HepG2 (cell line): ENCODE measurements around the gene TBXA2R.

Experiments used
- CREB1 ChIP-seq, 2 experiments: fragments of 450-650 bp in 1 of 2; IDR thresholded peaks; 2 replicates each; pipeline ENCODE4 v1.6.1; 2016 to 2017; ENCODE audit warnings: control low read depth in 1 of 2, mild to moderate bottlenecking in 1 of 2, missing compliant biosample characterization in 1 of 2, missing genetic modification characterization in 1 of 2
- EHMT2 ChIP-seq: fragments of 200-600 bp; sonication (generic); IDR thresholded peaks from 2 replicates; pipeline ENCODE4 v1.7.0; 2017; ENCODE audit warnings: antibody characterized with exemption, low read depth, low read length, borderline replicate concordance
- JUND ChIP-seq: sonication (generic); formaldehyde crosslinking; IDR thresholded peaks from 2 replicates; pipeline ENCODE4 v1.8.0; 2022; ENCODE audit warnings: mild to moderate bottlenecking, missing genetic modification reagents
- POLR2AphosphoS5 ChIP-seq: IDR thresholded peaks from 2 replicates; pipeline ENCODE4 v1.6.1; 2012; ENCODE audit warnings: low read depth, low read length
- RBAK ChIP-seq: sonication (generic); formaldehyde crosslinking; IDR thresholded peaks from 2 replicates; pipeline ENCODE4 v1.5.1; 2020; ENCODE audit warnings: mild to moderate bottlenecking, missing genetic modification reagents
- SAFB2 ChIP-seq: sonication (generic); formaldehyde crosslinking; IDR thresholded peaks from 2 replicates; pipeline ENCODE4 v1.5.1; 2020; ENCODE audit warnings: missing genetic modification reagents, low read depth, mild to moderate bottlenecking, borderline replicate concordance
- SETDB1 ChIP-seq: sonication (generic); formaldehyde crosslinking; IDR thresholded peaks from 2 replicates; pipeline ENCODE4 v1.5.1; 2020; ENCODE audit warnings: missing genetic modification reagents, mild to moderate bottlenecking, borderline replicate concordance
- ZNF274 ChIP-seq: sonication (generic); formaldehyde crosslinking; IDR thresholded peaks from 2 replicates; pipeline ENCODE4 v1.5.1; 2020; ENCODE audit warnings: mild to moderate bottlenecking, missing genetic modification reagents
- ZNF557 ChIP-seq: sonication (generic); formaldehyde crosslinking; IDR thresholded peaks from 2 replicates; pipeline ENCODE4 v1.4.0; 2020; ENCODE audit warnings: missing genetic modification reagents
- TF ChIP-seq, protein P1 (sequence below), 2 experiments: fragments of 450-650 bp in 1 of 2; sonication (generic) in 1 of 2; formaldehyde crosslinking; IDR thresholded peaks; 2 replicates each; pipeline versions ENCODE4 v1.5.0 to v1.8.0; 2020 to 2022; ENCODE audit warnings: mild to moderate bottlenecking in 1 of 2, missing genetic modification reagents in 1 of 2
- TF ChIP-seq, protein P2 (sequence below): sonication (generic); formaldehyde crosslinking; IDR thresholded peaks from 2 replicates; pipeline ENCODE4 v1.5.0; 2020; ENCODE audit warnings: mild to moderate bottlenecking, missing genetic modification reagents, moderate library complexity
- TF ChIP-seq, protein P3 (sequence below): sonication (generic); formaldehyde crosslinking; IDR thresholded peaks from 2 replicates; pipeline ENCODE4 v1.8.0; 2022; ENCODE audit warnings: low read depth, missing genetic modification reagents
- TF ChIP-seq, protein P4 (sequence below): IDR thresholded peaks from 2 replicates; pipeline ENCODE4 v1.6.1; 2012; ENCODE audit warnings: low read length, improper control_type of control experiment
- TF ChIP-seq, protein P5 (sequence below): sonication (generic); formaldehyde crosslinking; IDR thresholded peaks from 2 replicates; pipeline ENCODE4 v1.5.0; 2020; ENCODE audit warnings: missing genetic modification reagents

DNA sequence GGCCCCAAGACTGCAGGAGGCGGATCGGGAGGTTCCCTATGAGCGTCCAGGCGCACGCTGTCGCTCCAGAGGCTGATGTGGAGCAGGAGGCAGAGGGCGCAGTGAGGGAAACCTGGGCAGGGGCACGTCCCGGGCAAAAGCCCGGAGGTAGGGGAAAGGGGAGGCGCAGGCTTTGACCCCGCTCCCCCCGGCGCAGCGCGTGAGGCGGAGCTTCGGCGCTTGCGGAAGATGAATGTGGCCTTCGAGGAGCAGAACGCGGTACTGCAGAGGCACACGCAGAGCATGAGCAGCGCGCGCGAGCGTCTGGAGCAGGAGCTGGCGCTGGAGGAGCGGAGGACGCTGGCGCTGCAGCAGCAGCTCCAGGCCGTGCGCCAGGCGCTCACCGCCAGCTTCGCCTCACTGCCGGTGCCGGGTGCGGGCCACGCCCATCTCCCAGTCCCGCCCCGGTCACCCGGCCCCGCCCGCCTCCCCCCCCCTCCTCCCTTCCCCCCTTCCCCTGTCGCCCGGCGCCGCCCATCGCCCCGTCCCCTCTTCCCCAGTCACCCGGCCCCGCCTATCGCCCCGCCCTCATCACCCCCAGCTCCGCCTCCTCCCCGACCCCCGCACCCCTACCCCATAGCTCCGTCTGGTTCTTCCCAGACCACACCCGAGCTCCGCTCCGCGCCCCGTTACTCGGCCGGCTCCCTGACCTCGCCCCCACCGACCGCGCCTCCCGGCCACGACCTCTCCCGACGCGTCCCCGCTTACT, 29.8 kb downstream of the TBXA2R start:
- TF ChIP-seq, protein P1, sequence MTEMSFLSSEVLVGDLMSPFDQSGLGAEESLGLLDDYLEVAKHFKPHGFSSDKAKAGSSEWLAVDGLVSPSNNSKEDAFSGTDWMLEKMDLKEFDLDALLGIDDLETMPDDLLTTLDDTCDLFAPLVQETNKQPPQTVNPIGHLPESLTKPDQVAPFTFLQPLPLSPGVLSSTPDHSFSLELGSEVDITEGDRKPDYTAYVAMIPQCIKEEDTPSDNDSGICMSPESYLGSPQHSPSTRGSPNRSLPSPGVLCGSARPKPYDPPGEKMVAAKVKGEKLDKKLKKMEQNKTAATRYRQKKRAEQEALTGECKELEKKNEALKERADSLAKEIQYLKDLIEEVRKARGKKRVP (CRISPR knock-in tag; IDR thresholded peaks at IDR 0.05), result no peak
- TF ChIP-seq JUND (CRISPR knock-in tag) (no peak), RBAK (CRISPR knock-in tag) (no peak), EHMT2 (no peak), POLR2AphosphoS5 (no peak), ZNF557 (no peak), ZNF274 (CRISPR knock-in tag) (no peak), CREB1 (IDR thresholded peaks at IDR 0.05) (no peak), CREB1 (CRISPR knock-in tag; IDR thresholded peaks at IDR 0.05) (no peak), SETDB1 (no peak), SAFB2 (CRISPR knock-in tag) (no peak)
- TF ChIP-seq, protein P2, sequence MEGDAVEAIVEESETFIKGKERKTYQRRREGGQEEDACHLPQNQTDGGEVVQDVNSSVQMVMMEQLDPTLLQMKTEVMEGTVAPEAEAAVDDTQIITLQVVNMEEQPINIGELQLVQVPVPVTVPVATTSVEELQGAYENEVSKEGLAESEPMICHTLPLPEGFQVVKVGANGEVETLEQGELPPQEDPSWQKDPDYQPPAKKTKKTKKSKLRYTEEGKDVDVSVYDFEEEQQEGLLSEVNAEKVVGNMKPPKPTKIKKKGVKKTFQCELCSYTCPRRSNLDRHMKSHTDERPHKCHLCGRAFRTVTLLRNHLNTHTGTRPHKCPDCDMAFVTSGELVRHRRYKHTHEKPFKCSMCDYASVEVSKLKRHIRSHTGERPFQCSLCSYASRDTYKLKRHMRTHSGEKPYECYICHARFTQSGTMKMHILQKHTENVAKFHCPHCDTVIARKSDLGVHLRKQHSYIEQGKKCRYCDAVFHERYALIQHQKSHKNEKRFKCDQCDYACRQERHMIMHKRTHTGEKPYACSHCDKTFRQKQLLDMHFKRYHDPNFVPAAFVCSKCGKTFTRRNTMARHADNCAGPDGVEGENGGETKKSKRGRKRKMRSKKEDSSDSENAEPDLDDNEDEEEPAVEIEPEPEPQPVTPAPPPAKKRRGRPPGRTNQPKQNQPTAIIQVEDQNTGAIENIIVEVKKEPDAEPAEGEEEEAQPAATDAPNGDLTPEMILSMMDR (CRISPR knock-in tag), result no peak
- TF ChIP-seq, protein P3, sequence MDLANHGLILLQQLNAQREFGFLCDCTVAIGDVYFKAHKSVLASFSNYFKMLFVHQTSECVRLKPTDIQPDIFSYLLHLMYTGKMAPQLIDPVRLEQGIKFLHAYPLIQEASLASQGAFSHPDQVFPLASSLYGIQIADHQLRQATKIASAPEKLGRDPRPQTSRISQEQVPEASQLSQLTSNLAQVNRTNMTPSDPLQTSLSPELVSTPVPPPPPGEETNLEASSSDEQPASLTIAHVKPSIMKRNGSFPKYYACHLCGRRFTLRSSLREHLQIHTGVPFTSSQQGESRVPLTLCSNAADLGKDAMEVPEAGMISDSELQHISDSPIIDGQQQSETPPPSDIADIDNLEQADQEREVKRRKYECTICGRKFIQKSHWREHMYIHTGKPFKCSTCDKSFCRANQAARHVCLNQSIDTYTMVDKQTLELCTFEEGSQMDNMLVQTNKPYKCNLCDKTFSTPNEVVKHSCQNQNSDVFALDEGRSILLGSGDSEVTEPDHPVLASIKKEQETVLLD, result no peak
- TF ChIP-seq, protein P4, sequence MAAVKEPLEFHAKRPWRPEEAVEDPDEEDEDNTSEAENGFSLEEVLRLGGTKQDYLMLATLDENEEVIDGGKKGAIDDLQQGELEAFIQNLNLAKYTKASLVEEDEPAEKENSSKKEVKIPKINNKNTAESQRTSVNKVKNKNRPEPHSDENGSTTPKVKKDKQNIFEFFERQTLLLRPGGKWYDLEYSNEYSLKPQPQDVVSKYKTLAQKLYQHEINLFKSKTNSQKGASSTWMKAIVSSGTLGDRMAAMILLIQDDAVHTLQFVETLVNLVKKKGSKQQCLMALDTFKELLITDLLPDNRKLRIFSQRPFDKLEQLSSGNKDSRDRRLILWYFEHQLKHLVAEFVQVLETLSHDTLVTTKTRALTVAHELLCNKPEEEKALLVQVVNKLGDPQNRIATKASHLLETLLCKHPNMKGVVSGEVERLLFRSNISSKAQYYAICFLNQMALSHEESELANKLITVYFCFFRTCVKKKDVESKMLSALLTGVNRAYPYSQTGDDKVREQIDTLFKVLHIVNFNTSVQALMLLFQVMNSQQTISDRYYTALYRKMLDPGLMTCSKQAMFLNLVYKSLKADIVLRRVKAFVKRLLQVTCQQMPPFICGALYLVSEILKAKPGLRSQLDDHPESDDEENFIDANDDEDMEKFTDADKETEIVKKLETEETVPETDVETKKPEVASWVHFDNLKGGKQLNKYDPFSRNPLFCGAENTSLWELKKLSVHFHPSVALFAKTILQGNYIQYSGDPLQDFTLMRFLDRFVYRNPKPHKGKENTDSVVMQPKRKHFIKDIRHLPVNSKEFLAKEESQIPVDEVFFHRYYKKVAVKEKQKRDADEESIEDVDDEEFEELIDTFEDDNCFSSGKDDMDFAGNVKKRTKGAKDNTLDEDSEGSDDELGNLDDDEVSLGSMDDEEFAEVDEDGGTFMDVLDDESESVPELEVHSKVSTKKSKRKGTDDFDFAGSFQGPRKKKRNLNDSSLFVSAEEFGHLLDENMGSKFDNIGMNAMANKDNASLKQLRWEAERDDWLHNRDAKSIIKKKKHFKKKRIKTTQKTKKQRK, result no peak
- TF ChIP-seq, protein P5, sequence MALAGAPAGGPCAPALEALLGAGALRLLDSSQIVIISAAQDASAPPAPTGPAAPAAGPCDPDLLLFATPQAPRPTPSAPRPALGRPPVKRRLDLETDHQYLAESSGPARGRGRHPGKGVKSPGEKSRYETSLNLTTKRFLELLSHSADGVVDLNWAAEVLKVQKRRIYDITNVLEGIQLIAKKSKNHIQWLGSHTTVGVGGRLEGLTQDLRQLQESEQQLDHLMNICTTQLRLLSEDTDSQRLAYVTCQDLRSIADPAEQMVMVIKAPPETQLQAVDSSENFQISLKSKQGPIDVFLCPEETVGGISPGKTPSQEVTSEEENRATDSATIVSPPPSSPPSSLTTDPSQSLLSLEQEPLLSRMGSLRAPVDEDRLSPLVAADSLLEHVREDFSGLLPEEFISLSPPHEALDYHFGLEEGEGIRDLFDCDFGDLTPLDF (CRISPR knock-in tag), result no peak
